Small intestine (tissue), 7 donors: Measurements from ENCODE around the gene AFAP1. TPM values are rescaled to one million over a fixed set of nuclear protein-coding genes. Genes with fewer than 3 reads are reported as not detected.

Experiments used
- DNase-seq, 2 donors: peaks; one replicate each; pipeline versions ENCODE4 v3.0.0 to v3.0.0-alpha.2; 2013
- FAIRE-seq: peaks from 2 replicates; lab custom pipeline; 2012; peaks lifted over from hg19 to GRCh38; lab: Jason Lieb, UNC
- H3K27ac ChIP-seq, 3 donors: one replicate each; pipeline ENCODE4 v1.5.1; 2013; ENCODE audit warnings: low read length in 2 of 3, mild to moderate bottlenecking in 2 of 3, control low read depth in 1 of 3, inconsistent platforms in 1 of 3, low read depth in 1 of 3, moderate library complexity in 1 of 3
- H3K27me3 ChIP-seq, 3 donors: one replicate each; pipeline ENCODE4 v1.6.1; 2013; ENCODE audit warnings: low read length in 3 of 3, inconsistent platforms in 1 of 3; ENCODE audit not compliant: control insufficient read depth in 3 of 3, insufficient read depth in 3 of 3
- H3K36me3 ChIP-seq, 3 donors: one replicate each; pipeline ENCODE4 v1.6.1; 2013; ENCODE audit warnings: low read length in 3 of 3, inconsistent platforms in 1 of 3, low read depth in 1 of 3, mild to moderate bottlenecking in 1 of 3, moderate library complexity in 1 of 3; ENCODE audit not compliant: control insufficient read depth in 3 of 3, insufficient read depth in 2 of 3
- H3K4me1 ChIP-seq, 3 donors: one replicate each; pipeline ENCODE4 v1.6.1; 2013; ENCODE audit warnings: low read length in 2 of 3, inconsistent platforms in 1 of 3, low read depth in 1 of 3, mild to moderate bottlenecking in 1 of 3, moderate library complexity in 1 of 3; ENCODE audit not compliant: control insufficient read depth in 3 of 3, insufficient read depth in 2 of 3
- H3K4me3 ChIP-seq, 3 donors: one replicate each; pipeline ENCODE4 v1.5.1; 2013; ENCODE audit warnings: low read length in 3 of 3, control low read depth in 1 of 3, inconsistent platforms in 1 of 3, low read depth in 1 of 3, mild to moderate bottlenecking in 1 of 3, moderate library complexity in 1 of 3
- H3K9me3 ChIP-seq, 2 donors: one replicate each; pipeline ENCODE4 v1.6.1; 2013; ENCODE audit warnings: low read depth in 1 of 2, low read length in 1 of 2; ENCODE audit not compliant: control insufficient read depth in 2 of 2, insufficient read depth in 1 of 2
- WGBS, 3 donors: extraction: QIAGEN DNeasy Blood & Tissue Kit; methylation state at CpG; one replicate each; pipeline ENCODE4 v1.1.7; 2013; 5-methylcytosine and 5-hydroxymethylcytosine counted together
- polyA plus RNA-seq, 4 donors: library from polyadenylated mRNA; stranded (reverse) in 3 of 4; unstranded in 1 of 4; fragments of 200-250 nt in 3 of 4; fragments of 120-200 nt in 1 of 4; gene quantifications; one replicate each; pipeline versions ENCODE4 v1.2.1 to v1.2.3, GENCODE V29; 2013
- donor health status: healthy with polysubstance abuse.
- donor health status: control.
- donor health status: control.
- donor health status: Bipolar disorder and iron deficiency.
- donor health status: healthy.

AFAP1 gene
- polyA plus RNA-seq, 4 donors = 2.2 to 14.0 (median 6.7) TPM

- Histone ChIP-seq H3K4me1 (peaks cover 0 to 4% (median 2%) of the 10 kb centered on the region in 3 donors), H3K4me3 (no peak overlapping the region), H3K36me3 (peaks cover 0 to 12% (median 0%) of the 10 kb centered on the region in 3 donors), H3K27ac (no peak overlapping the region), H3K9me3 (no peaks in the 10 kb centered on the region), H3K27me3 (no peaks in the 10 kb centered on the region)
- DNase-seq (no peak), FAIRE-seq (no peak)
- WGBS, 3 donors = 83 to 94% (median 90%) methylated on average over 15 of the region's 15 CpGs
These were observed 44.9 kb downstream of the AFAP1 start for GRCh38 chr4:7894677-7895181.

GRCh38 chr4:7894098-7894676, 45.5 kb downstream of the AFAP1 start:
- no peak for FAIRE-seq
- Histone ChIP-seq H3K27ac (no peak overlapping the region), H3K4me1 (peaks cover 0 to 4% (median 2%) of the 10 kb centered on the region in 3 donors), H3K36me3 (peaks cover 0 to 12% (median 0%) of the 10 kb centered on the region in 3 donors), H3K27me3 (no peaks in the 10 kb centered on the region), H3K9me3 (peaks cover 0 to 2% of the 10 kb centered on the region in 2 donors), H3K4me3 (no peak overlapping the region)
- DNase-seq = no peak
- WGBS, 3 donors = 92 to 95% (median 95%) methylated on average over 12 of the region's 12 CpGs

GRCh38 chr4:7893539-7893938, 46.1 kb downstream of the AFAP1 start:
- H3K36me3 ChIP-seq = peaks cover 0 to 12% (median 0%) of the 10 kb centered on the region in 3 donors
- H3K9me3 ChIP-seq = peaks cover 0 to 9% of the 10 kb centered on the region in 2 donors
- H3K4me3 ChIP-seq = no peak overlapping the region
- DNase-seq (no peak), FAIRE-seq (no peak)
- WGBS, 3 donors = 87 to 93% (median 87%) methylated on average over 8 to 9 of the region's 9 CpGs
- no peaks in the 10 kb centered on the region for H3K27me3 ChIP-seq
- H3K27ac ChIP-seq = no peak overlapping the region
- peaks cover 0 to 4% (median 2%) of the 10 kb centered on the region in 3 donors for H3K4me1 ChIP-seq

- Histone ChIP-seq H3K36me3 (peaks cover 0 to 12% (median 0%) of the 10 kb centered on the region in 3 donors), H3K4me1 (peaks cover 0 to 4% (median 2%) of the 10 kb centered on the region in 3 donors), H3K4me3 (no peak overlapping the region), H3K27me3 (no peaks in the 10 kb centered on the region), H3K9me3 (peaks cover 0 to 16% of the 10 kb centered on the region in 2 donors), H3K27ac (peak overlapping the region in 1 of 3 donors; percentile 74)
- 57 to 70% (median 69%) methylated on average over 12 of the region's 12 CpGs for WGBS, 3 donors
- DNase-seq (no peak), FAIRE-seq (no peak)
These were observed 47.2 kb downstream of the AFAP1 start for GRCh38 chr4:7892212-7893019.

GRCh38 chr4:7890635-7891393, 48.8 kb downstream of the AFAP1 start:
- WGBS, 3 donors = 55 to 81% (median 80%) methylated on average over 7 of the region's 7 CpGs
- Histone ChIP-seq H3K4me3 (no peak overlapping the region), H3K36me3 (peaks cover 0 to 12% (median 0%) of the 10 kb centered on the region in 3 donors), H3K9me3 (peaks cover 0 to 16% of the 10 kb centered on the region in 2 donors), H3K27ac (no peak overlapping the region), H3K4me1 (peaks cover 0 to 4% (median 2%) of the 10 kb centered on the region in 3 donors), H3K27me3 (no peaks in the 10 kb centered on the region)
- DNase-seq = no peak
- FAIRE-seq = no peak

- Histone ChIP-seq H3K4me3 (no peak overlapping the region), H3K9me3 (peaks cover 0 to 19% of the 10 kb centered on the region in 2 donors), H3K27me3 (no peaks in the 10 kb centered on the region), H3K4me1 (peaks cover 0 to 4% (median under 1%) of the 10 kb centered on the region in 3 donors), H3K27ac (no peak overlapping the region), H3K36me3 (peaks cover 0 to 5% (median 0%) of the 10 kb centered on the region in 3 donors)
- WGBS, 3 donors = 87 to 94% (median 89%) methylated on average over 3 of the region's 3 CpGs
- no peak for FAIRE-seq
- no peak for DNase-seq
These were observed 52.2 kb downstream of the AFAP1 start for GRCh38 chr4:7887436-7887835.

- FAIRE-seq = no peak
- Histone ChIP-seq H3K27ac (peak overlapping the region in 2 of 3 donors; percentile 2 to 23), H3K27me3 (no peaks in the 10 kb centered on the region), H3K4me3 (no peak overlapping the region), H3K36me3 (peaks cover 0 to 5% (median 0%) of the 10 kb centered on the region in 3 donors), H3K4me1 (no peaks in the 10 kb centered on the region), H3K9me3 (peaks cover 0 to 19% of the 10 kb centered on the region in 2 donors)
- WGBS, 3 donors = 63 to 68% (median 68%) methylated on average over 9 of the region's 9 CpGs
- no peak for DNase-seq
These were observed 53.4 kb downstream of the AFAP1 start for GRCh38 chr4:7886007-7886973.
